ENCODE data around the gene FRMD4B.

The FRMD4B gene

GRCh38 chr3:69194431-69195165 is 191.3 kb downstream of the FRMD4B start:
- H3K36me3 ChIP-seq, result peaks cover 0 to 31% (median 9%) of the 10 kb centered on the region in 3 donors
- no peak overlapping the region for H3K4me3 ChIP-seq
- DNase-seq, result no peak
- intact Hi-C loops (cut with DNase I; ENCODE audit: low total_unique reads), result no loop called here
- H3K27me3 ChIP-seq, result no peaks in the 10 kb centered on the region
- no peak overlapping the region for H3K27ac ChIP-seq
- no peak for TF ChIP-seq CTCF (IDR thresholded peaks at IDR 0.05)
- no peaks in the 10 kb centered on the region for H3K9me3 ChIP-seq
- H3K4me1 ChIP-seq, result no peaks in the 10 kb centered on the region

GRCh38 chr3:69193749-69194148 is 192.1 kb downstream of the FRMD4B start:
- no peaks in the 10 kb centered on the region for H3K27me3 ChIP-seq
- H3K36me3 ChIP-seq, result peaks cover 0 to 31% (median 9%) of the 10 kb centered on the region in 3 donors
- no peak overlapping the region for H3K27ac ChIP-seq
- no peaks in the 10 kb centered on the region for H3K4me1 ChIP-seq
- H3K4me3 ChIP-seq, result no peak overlapping the region
- intact Hi-C loops (cut with DNase I; ENCODE audit: low total_unique reads), result no loop called here
- DNase-seq, result no peak
- no peaks in the 10 kb centered on the region for H3K9me3 ChIP-seq
- no peak for TF ChIP-seq CTCF (IDR thresholded peaks at IDR 0.05)

- Histone ChIP-seq H3K4me3 (no peak overlapping the region), H3K36me3 (peaks cover 0 to 35% (median 21%) of the 10 kb centered on the region in 3 donors), H3K27me3 (no peaks in the 10 kb centered on the region), H3K27ac (no peak overlapping the region), H3K9me3 (no peaks in the 10 kb centered on the region), H3K4me1 (no peaks in the 10 kb centered on the region)
- intact Hi-C loops (cut with DNase I; ENCODE audit: low total_unique reads), result no loop called here
- DNase-seq, result no peak
- TF ChIP-seq CTCF (IDR thresholded peaks at IDR 0.05), result no peak
These were observed 194.4 kb downstream of the FRMD4B start for GRCh38 chr3:69191516-69191915.

- DNase-seq, result no peak
- H3K4me1 ChIP-seq, result no peaks in the 10 kb centered on the region
- peaks cover 0 to 37% (median 31%) of the 10 kb centered on the region in 3 donors for H3K36me3 ChIP-seq
- H3K4me3 ChIP-seq, result no peak overlapping the region
- no peak for TF ChIP-seq CTCF (IDR thresholded peaks at IDR 0.05)
- H3K27me3 ChIP-seq, result no peaks in the 10 kb centered on the region
- intact Hi-C loops (cut with DNase I; ENCODE audit: low total_unique reads), result no loop called here
- no peak overlapping the region for H3K27ac ChIP-seq
- no peaks in the 10 kb centered on the region for H3K9me3 ChIP-seq
These were observed 196.4 kb downstream of the FRMD4B start for GRCh38 chr3:69189487-69189886.

GRCh38 chr3:69186575-69187093 is 199.3 kb downstream of the FRMD4B start:
- intact Hi-C loops (cut with DNase I; ENCODE audit: low total_unique reads), result no loop called here
- Histone ChIP-seq H3K4me1 (no peaks in the 10 kb centered on the region), H3K27ac (no peak overlapping the region), H3K36me3 (peaks cover 0 to 27% (median 26%) of the 10 kb centered on the region in 3 donors), H3K4me3 (no peak overlapping the region), H3K9me3 (no peaks in the 10 kb centered on the region), H3K27me3 (no peaks in the 10 kb centered on the region)
- no peak for DNase-seq
- TF ChIP-seq CTCF (IDR thresholded peaks at IDR 0.05), result no peak
